NOMO-1 treated with DMSO at 0.1 percent for 48 hours (cell line): ENCODE results near the gene ACKR2.

ENCODE experiments used
- DNase-seq: peaks from one replicate; lab custom pipeline; 2025; ENCODE audit not compliant: unreplicated experiment; lab: John Stamatoyannopoulos, UW

Gene ACKR2

DNA sequence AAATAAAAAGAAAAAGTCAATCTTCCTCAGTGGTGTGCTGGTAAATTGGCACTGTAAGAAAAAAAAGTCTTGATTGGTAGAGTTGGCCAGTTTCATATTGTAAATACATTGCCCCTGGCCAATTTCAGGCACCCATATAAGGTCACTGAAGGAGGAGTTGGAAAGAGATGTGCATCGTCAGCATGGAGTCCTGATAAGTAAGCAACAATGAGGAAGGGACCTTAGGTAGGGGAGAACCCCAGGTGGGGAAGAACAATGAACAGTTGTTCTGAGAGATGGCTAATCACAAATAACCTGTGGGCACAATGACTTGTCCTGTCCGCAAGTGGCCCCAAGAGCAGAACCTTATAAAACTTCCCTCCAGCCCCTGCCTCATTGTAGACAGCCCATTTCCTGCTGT, 75.1 kb downstream of the ACKR2 start:
- no peak for DNase-seq

DNA sequence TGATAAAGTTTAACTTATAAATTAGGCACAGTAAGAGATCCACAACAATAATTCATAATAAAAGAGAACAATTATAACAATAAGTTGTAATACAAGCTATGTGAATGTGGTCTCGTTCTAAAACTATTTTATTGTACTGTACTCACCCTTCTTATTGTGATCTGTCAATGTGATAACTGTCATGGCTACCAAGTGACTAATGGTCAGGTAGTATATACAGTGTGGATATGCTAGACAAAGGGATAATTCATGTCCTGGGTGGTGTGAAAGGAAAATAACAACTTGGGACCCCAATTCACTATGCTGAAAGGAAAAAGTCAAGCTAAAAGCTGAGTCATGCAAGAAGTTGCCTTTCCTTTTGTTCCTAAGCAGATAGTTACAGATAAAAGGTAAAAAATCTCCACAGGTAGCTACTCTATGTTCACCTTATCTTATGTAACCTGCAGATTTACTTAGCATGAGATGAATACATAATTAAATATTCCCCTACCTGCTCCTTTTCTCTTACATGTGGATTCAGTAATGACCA, 77.1 kb downstream of the ACKR2 start:
- DNase-seq: no peak

DNA sequence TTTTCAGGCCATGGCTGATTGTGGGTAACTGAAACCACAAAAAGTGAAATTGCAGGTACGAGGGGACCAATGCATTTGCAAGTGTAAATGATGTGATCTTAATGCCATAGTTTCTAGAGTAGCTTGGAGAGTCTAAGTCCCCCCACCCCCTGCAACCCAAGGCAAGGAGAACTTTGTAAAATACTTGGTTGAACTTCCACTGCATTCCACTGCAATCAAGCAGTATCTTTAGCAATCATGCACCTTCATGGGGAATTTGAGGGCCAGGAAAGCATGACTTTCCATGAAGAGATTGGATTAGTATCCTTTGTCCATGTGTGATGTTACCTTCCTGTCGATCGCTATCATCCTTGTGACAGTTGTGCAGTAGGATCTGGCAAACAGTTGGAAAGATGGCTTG, 77.8 kb downstream of the ACKR2 start:
- DNase-seq: no peak

DNA sequence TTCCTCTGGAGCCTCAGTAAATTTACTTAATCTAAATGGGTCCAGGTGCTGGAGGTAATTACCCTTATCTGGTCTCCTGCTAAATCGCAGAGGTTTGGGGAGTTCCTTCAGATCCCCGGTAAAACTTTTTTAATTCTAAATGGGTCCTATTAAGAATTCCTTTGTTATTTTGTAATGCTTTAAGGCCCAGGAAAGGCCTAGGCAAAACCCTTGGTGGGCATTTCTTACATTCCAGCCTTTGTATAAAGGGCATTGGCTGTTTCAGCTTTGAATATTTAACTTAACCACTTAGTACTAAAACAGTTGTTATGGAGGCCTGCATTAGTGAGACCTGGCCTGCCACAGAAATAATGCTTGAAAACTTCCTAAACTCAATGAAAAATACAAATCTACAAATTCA, 81.8 kb downstream of the ACKR2 start:
- DNase-seq: no peak

DNA sequence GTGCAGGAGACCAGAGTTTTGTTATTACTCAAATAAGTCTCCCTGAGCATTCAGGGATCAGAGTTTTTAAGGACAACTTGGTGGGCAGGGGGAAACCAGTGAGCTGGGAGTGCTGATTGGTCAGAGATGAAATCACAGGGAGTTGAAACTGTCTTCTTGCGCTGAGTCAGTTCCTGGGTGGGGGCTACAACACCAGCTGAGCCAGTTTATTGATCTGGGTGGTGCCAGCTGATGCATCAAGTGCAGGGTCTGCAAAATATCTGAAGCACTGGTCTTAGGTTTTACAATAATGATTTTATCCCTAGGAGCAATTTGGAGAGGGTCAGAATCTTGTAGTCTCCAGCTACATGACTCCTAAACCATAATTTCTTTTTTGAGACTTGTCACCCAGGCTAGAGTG, 82.9 kb downstream of the ACKR2 start:
- no peak for DNase-seq

DNA sequence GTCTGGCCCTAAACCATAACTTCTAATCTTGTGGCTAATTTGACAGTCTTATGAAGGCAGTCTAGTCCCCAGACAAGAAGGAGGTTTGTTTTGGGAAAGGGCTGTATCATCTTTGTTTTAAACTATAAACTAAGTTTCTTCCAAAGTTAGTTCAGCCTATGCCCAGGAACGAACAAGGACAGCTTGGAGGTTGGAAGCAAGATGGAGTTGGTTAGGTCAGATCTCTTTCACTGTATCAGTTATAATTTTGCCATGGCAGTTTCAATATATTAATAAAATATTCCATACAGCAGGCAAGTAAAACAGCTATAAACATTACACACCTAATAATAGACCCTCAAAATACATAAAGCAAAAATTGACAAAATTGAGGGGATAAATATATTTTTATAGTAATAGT, 83.6 kb downstream of the ACKR2 start:
- DNase-seq: no peak

DNA sequence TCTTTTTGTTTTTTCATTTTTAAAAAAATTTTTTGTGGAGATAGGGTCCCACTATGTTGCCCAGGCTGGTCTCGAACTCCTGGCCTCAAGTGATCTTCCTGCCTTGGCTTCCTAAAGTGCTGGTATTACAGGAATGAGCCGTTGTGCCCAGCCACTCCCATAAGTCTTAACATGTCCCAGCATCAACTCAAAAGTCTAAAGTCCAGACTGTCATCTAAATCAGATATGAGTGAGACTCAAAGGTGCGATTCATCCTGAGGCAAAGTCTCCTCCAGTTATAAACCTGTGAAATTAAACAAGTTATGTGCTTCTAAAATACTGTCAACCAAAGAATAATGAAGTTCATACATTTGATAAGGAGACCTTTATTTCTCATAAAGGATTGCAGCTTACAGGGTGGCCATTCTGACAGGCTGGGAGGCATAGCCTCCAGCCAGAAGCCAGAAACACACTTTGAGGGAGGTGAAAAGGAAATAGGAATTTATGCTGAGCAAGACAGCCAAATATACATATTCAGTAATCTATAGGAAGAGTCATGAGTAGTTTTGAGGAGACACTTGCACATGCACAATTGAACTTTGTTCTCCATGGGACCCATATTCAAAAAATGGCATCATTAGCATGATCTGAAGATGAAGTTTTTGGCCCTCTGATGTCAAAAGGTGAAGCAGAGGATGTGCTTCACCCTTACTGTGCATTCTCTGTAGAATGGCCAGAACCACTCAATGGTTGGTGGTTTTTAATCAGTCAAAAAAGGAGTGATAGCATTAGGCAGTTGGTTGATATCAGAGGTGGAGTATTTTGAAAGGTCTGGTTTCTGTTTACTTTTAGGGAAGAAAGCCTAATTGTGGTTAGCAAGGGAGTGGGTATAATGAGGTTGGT, 85.7 kb downstream of the ACKR2 start:
- no peak for DNase-seq

DNA sequence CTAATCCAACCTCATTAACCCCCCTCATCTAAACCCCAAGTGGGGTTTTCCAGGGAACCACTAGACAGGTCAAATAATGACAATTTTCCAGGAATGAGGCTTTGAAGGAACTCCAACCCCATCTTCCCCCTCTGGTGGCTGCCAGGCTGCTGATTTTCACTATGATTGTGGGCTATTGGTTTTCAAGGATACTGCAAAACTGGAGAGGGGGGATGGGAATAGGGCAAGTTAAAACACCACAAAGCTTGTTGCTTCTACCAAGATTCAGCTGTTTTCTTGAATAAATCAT, 86.3 kb downstream of the ACKR2 start:
- no peak for DNase-seq

DNA sequence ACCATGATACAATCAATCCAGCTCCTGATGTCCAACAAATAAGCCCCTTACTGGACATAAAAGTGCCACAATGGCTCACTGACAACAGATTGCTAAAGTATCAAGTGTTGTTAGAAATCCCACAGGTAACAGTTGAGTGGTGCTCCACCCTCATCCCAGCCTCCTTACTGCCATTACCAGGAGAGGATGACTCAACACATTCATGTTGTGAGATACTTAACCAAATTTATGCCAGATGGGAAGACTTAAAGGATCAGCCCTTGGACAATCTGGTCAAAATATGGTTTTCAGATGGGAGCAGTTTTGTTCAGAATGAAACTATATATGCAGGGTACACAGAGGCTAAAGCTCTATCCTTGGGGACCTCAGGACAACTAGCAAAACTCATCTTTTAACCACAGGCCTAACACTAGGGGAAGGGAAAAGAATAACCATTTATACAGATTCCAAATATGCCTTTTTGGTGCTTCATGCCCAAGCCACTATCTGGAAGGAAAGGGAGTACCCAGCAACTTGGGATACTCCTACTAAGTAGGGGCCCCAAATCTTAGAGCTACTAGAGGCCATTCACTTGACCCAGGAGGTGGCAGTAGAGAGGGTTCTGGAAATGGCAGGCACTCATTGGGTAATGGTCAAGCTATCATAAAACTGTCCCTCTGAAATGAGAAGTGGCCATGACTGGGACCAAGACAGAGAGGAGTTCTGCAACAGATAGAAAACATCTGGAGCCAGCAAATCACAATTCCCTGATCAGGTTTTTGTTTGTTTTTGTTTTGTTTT, 89.8 kb downstream of the ACKR2 start:
- no peak for DNase-seq

DNA sequence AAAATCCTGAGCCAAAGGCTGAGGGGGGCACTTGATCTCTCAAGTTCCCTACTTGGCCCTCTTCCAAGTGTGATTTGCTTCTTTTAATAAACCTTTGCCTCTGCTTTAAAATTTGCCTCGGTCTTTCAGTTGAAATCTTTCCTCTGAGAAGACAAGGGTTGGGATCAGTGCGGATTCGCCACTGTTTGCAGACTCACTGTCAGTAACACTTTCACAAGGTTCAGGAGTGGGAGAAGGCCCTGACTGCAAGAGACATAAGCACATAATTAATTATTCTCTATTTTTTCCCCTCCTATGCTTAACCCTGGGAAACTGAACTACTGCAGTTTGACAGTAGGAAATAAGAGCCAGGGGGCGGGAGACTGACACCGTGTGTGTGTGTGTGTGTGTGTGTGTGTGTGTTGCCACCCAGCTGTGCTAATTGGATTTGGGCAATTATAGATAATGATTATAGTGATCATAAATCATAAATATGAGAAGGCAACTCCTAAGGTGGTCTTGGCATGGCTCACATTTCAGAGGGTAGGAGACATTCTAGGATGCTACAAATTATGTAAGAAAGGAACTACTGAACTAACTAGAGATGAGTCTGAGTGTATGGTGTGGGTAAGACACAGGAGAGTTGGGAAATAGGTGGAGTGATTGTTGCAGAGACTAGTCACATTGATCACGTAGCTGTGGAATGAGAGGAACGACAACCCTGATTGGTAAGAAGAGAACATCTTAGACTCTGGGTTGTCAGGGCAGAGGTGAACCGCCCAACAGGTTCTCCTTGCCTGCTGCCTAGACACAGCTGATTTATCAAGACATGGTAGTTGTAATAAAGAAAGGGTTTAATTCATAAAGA, 91.2 kb downstream of the ACKR2 start:
- no peak for DNase-seq

DNA sequence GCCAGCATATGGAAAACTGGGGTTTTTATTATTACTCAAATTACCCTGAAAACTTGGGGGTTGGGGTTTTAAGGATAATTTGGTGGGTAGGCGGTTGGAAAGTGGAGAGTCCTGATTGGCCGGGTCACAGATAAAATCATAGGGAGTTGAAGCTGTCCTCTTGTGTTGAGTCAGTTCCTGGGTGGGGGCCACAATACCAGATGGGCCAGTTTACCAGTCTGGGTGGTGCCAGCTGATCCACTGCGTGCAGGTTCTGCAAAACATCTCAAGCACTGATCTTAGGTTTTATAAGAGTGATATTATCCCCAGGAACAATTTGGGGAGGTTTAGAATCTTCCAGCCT, 91.8 kb downstream of the ACKR2 start:
- DNase-seq: no peak

DNA sequence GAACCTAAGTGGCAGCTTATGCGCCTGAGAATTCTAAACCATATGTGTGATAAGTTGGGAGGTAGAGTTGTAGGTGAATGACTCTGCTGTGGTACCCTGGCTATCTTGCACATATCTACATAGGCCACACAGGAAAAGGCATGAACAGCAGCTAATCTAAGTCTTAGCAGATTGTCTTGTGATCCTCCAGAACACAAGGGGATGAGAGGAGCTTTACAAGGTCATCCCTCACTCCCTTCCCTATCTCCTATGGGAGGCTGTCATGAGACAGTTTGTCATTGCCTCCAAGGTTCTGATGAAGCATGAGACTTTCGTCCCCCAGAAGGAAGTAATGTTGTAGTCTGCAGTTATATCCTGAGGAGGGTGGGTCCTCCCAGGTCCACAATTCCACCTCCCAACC, 93.0 kb downstream of the ACKR2 start:
- DNase-seq: no peak

DNA sequence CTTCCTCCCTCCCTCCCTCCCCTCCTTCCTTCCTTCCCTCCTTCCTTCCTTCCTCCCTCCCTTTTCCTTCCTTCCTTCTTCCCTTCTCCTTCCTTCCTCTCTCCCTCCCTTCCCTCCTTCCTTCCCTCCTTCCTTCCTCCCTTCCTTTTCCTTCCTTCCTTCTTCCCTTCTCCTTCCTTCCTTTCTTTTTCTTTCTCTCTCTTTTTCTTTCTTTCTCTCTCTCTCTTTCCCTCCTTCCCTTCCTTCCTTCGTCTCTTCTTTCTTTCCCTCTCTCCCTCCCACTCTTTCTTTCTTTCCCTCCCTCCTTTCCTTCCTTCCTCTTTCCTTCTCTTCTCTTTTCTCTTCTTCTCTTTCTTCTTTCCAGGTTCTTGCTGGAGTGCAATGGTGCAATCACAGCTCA, 94.8 kb downstream of the ACKR2 start:
- DNase-seq: no peak

DNA sequence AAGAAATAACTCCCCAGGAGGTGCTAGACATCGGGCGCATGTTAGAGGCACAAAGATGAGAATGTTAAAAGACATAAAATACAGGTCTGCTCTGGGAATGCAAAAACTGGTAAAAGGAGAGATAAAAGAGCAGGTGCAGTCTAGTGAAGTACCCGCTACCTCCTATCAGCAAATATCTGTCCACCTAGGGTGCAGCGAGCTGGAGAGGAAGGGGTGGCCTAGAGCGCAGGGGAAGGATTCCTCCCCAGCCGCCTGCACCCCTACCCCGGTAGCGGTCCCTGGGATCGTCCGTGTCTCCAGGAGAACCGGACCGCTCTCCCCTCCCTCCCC, 96.5 kb downstream of the ACKR2 start:
- DNase-seq: no peak

DNA sequence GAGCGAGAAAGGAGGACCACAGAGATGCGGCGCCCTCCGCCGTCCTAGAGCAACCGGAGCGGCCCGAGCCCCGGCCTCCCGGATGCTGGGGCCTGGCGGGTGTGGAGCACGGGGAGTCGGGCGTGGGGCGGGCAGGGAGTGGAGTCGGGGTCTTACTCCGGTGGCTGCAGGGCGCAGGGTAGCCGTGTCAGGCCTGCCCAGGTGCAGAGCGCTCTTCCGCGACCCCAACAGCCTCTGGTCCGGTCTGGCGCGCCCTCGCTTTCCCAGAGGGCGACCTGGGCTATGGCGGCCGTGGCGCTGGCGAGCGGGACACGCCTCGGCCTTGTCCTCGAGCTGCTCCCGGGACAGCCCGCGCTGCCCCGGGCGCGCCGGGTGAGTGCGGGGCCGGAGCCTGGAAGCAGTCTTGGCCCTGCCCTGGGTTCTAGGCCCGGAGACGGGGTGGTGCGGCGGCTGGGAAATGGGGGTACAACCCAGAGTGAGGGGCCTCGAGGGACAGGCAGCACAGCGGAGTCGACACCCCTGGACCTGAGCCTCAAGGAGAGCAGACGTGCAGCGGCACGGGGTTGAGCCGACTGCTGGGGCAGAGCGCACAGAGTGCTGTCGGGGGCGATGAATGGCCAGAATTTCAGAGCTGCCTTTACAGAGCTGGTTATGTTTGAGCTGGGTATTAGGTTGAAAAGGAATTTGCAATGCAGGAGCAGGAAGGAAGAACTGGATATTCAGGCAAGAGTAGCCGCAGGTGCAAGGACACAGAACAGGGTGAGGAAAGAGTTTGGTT, 97.0 kb downstream of the ACKR2 start, which contains the start of gene ZNF662:
Gene ZNF662 (plus strand): TSS at position 73 of the 778 bp plus-strand sequence. CDS start 1,973 bp downstream, outside the sequence.
- DNase-seq: no peak

DNA sequence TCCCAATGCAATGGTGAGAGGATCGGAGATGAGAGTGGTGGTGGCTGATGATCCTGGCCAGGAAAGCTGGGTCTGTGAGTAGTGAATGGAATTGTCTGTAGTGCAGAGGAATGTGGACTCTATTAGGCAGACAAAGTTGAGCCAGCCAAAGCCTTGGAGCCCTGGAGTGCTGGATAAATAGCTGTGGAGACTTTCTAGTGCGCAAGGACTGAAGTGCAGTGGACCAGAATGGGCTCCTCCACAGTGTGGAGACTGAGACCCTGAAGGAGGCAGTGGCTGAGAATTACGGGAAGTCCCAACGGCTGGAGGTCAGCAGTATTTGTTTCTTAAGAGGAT, 97.6 kb downstream of the ACKR2 start:
- no peak for DNase-seq

DNA sequence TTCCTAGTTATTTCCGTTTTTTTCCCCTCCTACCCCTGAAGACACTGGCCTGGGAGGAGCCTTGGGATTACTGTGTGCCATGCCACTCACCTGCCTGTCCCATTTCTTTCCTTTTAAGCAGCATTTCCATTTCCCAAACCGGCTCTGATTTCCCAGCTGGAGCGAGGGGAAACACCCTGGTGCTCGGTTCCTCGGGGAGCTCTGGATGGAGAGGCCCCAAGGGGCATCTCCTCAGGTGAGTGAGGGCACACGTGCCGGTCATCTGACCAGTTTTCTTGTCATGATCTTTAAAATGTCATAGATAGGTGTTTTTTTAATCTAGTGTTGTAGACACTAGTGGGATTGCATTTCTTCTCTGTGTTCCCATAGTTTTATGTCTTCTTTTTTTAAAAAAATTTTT, 99.4 kb downstream of the ACKR2 start:
- no peak for DNase-seq

DNA sequence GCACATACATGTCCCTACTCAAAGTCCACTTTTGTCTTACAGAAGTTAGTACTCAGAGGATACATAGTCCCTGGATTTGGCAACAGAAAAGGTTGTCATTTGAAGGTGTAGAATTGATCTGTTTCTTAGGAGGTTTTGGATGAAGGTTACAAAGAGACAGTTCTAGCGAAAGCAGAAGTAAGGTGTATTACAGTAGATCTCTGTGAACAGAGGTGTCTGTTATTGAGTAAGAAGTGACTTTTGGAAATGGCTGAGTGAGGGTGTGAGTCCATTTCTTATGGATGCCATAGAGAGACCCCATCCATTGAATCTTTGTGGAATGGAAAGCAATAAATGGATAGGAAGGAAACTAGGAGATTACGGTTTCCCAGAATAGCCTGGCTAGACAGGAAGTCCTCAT, 102.3 kb downstream of the ACKR2 start:
- DNase-seq: no peak

DNA sequence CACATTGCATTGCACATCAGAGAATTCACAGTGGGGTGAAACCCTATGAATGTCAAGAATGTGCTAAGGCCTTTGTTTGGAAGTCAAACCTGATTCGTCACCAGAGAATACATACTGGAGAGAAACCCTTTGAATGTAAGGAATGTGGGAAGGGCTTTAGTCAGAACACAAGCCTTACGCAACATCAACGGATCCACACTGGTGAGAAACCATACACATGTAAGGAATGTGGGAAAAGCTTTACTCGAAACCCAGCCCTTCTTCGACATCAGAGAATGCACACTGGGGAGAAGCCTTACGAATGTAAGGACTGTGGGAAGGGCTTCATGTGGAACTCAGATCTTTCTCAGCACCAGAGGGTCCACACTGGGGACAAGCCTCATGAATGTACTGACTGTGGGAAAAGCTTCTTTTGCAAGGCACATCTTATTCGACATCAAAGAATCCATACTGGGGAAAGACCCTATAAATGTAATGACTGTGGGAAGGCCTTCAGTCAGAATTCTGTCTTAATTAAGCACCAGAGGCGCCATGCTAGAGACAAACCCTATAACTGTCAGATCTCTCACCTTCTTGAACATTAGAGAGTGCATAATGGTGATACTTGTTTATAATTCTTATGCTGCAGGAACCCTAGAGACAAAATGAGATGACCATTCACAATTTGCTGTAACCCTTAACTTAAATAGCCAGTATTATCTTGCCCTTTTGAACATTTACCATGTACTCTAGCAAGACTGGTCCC, 105.7 kb downstream of the ACKR2 start:
- no peak for DNase-seq
